GM19043 (cell line): ENCODE data around the gene SLC2A2.

ENCODE experiments used
- ATAC-seq: cut with Tn5 transposase; IDR thresholded peaks from one replicate; pipeline ENCODE4 v1.9.1; 2021; ENCODE audit warnings: low read depth; ENCODE audit not compliant: unreplicated experiment

Gene SLC2A2

DNA sequence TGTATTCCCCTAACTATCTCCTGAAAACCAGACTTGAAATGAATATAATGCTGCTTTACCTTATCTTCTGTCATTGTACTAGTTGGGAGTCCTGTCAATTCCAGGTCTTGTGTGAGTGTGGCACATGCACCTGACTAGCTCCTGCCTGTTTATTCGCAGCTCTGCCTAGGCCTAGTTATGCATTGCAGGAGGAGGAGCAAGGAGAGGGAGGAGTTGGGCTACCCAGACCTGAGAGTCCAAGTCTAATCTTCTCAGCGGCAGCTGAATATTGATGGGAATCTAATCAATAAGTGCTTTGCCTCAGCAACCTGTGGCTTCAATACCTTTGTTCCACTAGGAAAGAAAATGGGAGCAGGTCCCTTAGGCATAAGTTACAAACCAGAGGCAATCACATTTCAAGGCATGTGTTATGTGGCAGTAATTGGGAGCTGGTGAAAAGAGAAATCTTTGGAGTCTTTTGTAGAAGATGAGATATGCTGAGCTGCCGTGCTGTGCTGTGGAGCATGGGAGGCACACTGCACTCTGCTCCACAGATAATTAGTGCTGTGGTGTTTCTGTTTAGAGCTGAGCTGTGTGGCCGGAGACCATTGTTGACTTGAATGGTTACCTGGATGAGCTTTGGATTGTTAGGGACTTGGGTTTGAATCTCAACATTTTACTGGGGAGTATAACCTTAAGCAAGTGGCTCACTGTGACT lies at the start of gene SLC2A2:
TSS of gene SLC2A2 (minus strand) at position 124 of the 697 bp plus-strand sequence. CDS start at position 74, 50 bp downstream.
- no peak for ATAC-seq

DNA sequence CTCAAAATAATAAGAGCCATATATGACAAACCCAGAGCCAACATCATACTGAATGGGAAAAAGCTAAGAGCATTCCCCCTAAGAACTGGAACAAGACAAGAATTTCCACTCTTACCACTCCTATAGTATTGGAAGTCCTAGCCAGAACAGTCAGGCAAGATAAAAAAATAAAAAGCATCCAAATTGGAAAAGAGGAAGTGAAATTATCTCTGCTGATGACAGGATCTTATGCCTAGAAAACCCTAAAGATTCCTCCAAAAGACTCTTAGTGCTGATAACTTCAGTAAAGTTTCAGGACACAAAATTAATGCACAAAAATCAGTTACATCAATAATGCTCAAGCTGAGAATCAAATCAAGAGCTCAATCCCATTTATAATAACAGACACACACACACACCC lies 45.9 kb upstream of the SLC2A2 start:
- ATAC-seq: no peak

DNA sequence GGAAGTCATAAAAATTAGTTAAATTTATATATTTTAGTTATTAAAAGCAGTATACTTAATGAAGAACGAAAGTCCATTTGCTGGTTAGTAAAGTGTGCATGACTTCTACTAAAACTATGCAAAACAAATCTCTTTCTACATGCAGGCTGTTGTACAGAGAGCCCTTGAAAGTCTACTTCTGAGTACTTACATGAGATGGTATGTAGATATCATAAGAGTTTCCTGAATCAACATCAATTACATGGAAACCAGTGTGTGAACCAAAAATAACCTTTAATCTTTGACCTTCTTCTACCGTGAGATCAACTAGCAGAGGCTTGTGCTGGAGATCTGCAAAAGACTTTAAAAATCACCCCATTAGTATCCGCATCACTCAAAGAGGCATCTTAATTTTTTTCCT lies 42.1 kb upstream of the SLC2A2 start:
- no peak for ATAC-seq

DNA sequence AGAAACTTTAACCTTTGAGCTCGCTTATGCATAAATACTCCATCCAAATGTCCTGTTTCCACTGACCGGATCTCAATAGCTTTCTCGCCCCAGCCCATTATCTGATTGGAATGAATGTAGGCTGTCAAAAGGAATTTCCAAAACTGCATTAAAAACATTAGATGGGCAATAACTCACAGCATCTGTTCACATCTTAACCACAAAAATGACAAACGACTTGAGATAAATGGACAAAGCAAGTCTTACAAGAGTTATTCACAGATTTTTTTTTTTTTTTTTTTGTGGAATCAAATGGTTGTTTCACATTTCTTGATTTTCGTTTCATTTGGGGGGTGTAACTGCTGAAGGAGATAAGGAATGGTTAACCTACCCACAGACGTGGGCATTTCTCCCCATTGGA lies 39.7 kb upstream of the SLC2A2 start:
- ATAC-seq: no peak

DNA sequence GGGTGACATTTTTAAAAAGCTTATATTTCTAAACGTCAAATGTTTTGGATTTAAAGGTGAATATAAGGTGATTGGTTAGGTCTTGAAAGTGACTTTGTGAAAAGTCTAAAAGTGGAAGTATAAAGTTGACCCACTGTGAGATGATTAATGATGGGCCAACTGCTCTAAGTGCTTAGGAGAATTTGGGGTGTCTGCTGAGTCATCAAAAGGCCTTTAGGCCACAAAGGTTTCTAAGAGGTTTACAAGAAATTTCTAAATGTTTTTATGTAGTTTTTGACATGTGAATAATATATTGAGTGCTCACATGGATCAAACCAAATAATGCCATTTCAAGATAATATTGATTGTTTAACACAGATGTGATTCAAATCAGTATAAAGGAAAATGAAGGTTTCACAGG lies 39.2 kb upstream of the SLC2A2 start:
- ATAC-seq: no peak

DNA sequence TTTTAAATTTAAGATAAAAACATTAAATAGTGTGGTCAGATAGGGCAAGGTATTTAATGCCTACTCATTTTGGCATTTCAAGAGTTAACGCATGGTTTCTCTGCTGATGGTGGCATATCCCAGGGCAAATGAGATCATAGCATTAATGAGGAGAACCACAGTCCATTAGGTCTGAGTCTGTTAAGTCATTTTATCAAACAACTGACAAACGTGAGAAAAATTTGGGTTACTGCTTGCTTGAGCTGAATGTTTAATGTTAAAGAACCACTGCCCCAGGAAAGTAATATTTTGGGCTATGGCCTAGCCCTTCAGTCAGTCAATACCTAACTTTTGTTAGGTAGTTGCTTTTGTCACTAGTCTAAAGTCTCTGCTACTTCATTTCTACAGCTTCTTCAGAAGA lies 37.9 kb upstream of the SLC2A2 start:
- ATAC-seq: no peak

DNA sequence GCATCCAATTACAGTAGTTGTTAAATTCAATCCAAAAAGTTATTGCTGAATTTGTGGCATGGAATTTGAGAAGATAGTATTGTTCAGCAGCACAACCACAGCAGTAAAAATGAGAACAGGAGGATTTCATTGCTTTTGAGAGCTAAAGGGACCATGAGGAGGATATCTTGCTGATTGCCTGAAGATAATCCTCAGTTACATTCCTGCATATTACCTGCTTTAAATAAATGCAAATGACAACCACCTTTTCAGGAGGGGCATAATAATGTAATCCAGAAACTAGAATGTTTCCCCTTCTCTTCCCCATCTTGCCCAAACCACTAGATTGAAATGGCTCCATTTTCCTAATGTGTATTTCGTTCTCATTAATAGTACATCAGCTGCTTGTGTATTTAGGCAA lies 35.2 kb upstream of the SLC2A2 start:
- ATAC-seq: no peak

DNA sequence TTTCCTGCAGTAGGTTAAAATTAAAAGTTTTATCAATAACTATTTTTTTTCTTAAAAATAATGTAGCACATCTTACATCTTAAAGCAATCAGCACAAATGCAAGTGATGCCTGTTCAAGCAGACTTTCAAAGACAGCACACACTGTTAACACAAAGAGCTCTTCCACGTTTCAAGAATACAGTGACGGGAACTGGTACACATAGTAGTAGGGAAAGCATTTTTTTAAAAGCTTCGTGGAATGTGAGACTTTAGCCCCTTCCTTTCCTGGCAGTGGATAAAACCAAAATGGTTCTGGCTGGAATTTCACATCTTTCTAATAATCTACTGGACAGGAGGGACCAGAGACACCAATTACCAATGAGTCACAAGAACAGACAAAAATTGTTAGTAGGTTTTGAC lies 33.5 kb upstream of the SLC2A2 start:
- ATAC-seq: no peak

DNA sequence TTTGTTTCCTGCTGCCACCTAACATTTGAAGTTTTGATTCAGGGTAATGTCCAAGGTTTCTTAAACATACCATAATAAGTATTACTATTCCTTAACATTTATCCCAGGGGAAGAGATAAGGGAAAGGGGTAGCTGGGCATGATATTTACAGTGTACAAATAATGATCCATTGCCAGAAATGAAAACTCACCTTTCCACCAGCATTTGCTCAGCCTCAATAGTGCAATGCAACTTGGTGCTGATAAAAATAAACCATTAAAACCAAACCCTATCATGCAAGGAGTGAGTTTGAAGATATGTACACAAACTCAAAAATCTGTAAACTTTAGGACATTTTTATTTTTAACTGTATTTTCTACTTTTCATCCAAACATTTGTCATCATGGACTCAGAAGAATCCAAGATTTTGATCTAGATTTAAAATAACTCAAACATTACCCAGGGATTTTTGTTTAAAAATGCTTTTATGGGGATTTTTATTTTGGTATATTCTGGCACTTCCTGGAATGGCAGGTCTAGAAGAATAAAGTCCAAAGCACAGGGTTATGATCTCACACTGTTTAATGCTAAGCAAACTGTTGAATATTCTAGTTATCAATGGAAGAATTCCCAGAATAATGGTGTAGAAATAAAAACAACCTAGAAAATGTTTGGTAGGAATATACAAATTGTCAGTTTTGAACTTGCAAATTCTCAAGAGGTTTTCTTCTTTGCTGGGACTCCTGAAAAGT lies 32.5 kb upstream of the SLC2A2 start:
- ATAC-seq: no peak

DNA sequence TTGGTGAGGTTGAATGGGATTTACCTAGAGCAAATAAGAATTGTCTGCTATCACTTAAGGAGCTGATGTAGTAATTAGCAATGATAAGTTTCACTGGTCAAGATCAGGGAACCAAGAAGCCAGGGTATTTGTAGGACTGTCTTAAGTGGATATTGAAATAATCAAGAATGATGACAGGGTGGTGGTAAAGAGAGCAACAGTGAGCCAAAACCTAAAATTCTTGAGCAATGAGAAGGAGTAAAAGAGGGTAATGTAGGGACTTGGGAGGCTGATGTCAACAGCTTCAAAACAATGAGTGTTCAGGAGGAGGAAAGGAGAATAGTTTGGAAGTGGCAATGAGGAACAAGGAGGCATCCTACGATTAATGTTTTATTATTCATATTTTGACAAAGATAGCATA lies 31.5 kb upstream of the SLC2A2 start:
- no peak for ATAC-seq

DNA sequence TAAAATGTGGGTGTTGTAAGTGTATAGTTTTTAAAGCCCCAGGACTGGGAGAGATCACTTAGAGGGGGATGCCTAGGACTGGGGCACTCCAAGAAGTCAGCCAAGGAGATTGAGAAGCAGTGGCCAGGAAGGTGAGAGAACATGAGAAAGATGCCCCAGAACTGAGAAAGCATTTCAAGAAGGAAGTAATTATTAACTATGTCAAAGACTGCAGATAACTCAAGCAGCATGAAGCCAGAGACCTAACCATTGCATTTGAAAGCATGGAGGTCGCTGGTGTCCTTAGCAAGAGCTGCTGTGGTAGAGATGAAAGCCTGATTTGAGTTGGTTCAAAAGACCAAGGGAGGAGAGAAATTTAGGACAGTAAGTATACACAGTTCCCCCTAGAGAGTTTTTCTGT lies 30.6 kb upstream of the SLC2A2 start:
- ATAC-seq: no peak

DNA sequence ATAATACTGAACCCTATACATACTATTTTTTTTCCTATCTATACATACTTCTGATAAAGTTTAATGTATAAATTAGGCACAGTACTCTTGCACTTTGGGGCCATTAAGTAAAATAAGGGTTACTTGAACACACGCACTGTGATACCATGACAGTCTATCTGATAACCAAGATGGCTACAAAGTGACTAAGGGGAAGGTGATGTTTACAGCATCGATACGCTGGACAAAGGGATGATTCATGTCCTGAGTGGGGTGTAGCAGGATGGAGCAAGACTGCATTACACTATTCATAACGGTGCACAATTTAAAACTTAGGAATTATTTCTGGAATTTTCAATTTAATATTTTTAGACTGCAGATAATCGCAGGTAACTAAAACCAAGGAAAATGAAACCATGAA lies 30.0 kb upstream of the SLC2A2 start:
- no peak for ATAC-seq

DNA sequence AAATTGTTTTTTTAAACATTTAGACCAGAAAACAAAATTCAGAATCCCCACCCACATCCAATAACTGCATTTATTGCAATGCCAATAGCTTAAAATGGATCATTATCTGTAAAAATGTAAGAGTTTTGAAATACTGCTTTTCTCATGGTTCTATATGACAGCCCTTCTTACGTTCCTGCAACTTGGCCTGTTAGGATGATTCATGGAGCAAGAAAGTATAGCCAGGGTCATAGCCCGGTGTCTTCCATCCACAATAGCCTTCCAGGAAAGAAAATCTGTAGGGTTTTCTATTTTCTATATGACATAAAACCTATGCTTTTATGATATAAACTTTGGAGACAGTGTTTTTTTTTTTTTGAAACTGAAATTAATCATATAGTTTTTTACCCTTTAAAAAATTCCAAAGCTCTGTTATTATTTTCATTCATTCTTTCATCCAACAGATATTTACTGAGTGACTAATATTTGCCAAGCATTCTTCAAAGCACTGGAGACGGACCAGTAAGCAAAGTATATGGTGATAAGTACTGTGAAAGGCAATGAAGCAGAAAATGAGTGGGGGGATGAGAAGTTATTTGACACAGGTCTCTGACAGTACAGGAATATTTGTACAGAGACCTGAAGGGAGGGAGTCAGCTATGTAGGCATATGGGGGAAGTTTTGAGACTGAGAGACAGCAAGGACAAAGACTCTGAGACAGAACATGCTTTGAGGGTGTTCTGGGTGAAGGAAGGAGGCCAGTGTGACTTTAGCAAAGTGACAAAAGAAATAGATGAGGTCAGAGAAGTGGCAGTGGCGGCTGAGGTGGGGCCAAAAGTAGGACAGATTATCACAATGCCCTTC lies 29.0 kb upstream of the SLC2A2 start:
- ATAC-seq: no peak

DNA sequence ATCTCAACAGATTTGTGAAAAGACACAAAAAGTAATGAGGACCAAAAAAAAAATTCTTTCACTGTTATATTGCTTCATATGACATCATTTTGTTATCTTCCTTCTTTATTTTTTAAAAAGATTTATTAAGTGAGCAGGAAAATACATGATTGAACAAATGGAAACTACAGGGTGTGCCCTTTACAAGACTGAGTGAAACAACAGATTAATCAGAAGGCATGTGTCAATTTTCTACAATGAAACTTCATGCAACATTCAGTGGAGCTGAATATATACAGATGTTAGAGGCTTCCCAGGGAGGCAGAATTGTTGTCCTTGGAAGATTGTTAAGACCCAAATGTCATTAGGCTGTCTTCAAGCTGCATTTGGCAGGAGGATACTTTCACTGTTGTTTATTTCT lies 28.4 kb upstream of the SLC2A2 start:
- ATAC-seq: no peak

DNA sequence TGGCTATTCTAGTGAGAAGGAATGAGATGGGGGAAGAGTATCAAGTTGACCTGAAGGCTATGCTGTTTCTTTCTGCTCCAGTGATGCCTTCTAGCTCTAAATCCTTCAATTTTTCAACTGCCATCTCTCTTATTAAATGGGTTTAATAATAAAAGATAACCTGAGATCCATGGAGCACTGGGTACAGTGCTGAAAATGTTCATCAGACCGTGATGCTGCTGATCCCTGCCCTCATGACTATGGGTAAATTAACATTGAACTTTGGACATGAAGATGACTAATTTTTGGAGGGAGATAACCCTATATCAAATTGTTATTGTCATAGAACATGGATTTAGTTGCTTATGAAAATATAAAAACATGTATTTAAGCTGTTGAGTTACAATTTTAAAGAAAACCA lies 27.7 kb upstream of the SLC2A2 start:
- no peak for ATAC-seq

DNA sequence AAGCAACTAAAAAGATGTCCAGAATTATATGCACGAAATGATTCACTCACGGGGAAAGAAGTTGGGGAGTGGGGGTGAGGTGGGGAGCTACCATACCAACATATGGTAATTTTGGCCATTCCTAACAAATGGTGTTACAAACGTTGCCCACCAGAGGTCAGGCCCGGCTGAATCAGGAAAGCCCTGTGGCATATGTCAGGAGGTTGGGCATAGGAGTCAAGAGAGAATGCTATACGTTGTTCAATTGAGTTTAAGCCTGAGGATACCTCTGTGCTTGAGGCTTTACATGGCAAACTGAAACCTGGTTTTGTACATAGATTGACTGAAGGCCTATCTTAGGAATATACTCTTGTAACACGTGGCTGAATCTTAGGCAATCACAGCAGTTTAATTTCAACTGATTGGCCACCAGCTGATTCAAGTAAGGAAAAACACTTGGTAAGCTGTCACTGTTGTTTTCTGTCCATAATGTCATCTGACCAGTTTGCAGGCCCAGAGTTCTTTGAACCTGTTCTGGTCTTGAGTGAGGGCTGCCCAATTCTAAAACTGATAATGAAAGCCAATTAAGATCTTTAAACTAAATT lies 23.4 kb upstream of the SLC2A2 start:
- ATAC-seq: no peak

DNA sequence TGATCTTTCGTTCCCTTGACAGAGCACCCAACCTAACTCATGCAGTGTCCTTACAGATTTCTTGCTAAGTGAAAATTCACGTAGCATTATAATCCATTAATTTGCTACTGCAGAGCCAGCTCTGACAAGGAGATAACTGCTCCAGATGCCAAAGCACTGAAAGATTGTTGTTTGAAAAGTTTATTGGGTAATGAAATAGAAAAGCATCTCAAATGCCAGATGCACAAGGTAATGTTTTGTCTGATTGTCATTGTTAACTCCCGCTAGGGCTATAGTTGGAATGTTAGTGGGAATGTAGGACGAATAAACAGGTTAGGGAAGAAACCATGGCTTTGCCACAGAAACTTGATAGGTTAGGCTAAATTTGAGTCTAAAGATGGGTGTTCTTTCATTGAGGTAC lies 20.2 kb upstream of the SLC2A2 start:
- ATAC-seq: no peak

DNA sequence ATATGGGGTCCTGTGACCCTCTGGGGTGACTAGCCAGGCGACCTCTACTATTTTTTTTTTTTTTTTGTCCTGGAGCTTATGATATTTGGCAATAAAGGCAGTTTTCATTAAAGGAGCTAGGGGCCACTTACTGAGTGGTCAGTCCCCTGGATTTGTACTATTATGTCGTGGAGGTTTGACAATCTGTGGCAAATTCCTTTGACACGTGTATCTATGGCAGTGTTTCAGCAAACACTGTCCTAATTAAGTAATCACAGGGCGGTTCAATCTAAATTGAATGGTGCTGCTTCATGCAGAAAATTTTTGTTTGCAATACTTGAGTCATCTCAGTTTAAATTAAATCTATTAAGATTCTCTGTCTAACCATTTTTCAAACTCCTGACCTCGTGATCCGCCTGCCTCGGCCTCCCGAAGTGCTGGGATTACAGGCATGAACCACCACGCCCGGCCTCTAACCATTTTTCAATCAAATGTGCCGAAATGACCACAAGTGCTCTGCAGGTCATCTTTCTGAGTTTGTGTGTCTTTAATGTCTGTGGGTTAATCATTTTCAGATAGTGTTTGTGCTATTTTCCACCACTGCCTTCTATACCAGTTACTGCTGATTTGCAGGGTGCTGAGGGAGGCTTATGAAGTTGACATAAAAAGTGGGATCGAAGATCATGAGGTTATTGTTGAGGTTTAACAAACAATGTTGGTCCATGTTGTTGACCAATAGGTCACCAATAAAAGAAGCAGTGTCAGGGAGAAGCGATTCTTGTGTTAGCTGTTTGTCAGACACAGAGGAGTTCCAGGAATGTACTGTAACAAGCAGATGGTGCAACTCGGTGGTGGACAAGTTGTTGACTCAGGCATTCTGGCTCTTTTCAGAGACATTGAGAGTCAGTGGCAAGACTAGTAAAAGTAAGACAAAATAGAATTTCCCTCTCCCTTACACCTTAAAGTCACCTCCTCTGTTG lies 18.6 kb upstream of the SLC2A2 start:
- no peak for ATAC-seq

DNA sequence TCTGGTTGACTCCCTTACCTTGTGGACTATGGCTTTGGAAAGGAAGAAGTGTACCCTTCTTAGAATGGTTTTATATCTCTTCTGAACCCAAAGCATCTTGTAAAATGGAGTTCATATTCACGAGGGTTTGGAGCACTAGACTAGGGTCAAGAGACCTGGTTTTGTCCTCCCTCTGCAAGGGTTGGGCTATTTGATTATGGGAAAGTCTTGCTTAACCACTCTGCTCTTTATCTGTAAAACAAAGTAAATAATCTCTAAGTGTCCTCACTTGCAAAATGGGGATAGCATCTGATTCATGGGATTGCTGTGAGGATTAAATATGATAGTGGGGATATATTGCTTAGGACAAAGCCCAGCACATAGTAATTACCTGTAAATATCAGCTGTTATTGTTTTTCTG lies 17.9 kb upstream of the SLC2A2 start:
- ATAC-seq: no peak

DNA sequence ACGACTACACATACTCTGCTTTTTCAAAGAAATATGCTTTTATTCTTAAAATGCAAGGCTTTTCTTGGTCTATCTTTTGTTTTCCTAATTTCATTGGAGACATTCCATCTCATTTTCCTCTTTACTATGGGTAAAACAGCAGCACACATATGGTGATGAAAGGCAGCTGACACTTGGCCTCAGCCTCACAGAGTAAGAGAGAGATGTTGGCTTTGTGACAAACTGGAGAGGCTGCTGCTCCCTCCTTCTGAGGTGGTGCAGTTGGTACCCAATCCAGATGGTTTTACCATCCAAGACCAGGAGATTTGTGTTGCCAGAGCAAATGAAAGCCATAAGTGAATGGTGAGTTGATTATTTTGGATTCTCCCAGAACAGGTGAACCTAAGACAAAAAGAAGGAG lies 13.2 kb upstream of the SLC2A2 start:
- no peak for ATAC-seq
